ENCODE measurements around the gene ARHGEF7. TPM values are rescaled to one million over a fixed set of nuclear protein-coding genes. Genes with fewer than 3 reads are reported as not detected.

ARHGEF7 gene
- total RNA-seq, 1 donor from 2014 or later: 227 TPM

- H3K4me1 Mint-ChIP-seq (ENCODE audit: low read depth, unreplicated experiment): peaks cover 15% of the 10 kb centered on the region
- DNase-seq: no peak
- no peak overlapping the region for H3K4me3 Mint-ChIP-seq (ENCODE audit: unreplicated experiment)
- no peak for TF ChIP-seq CTCF (IDR thresholded peaks at IDR 0.05; ENCODE audit: partially characterized antibody, unreplicated experiment)
- no peaks in the 10 kb centered on the region for H3K9me3 Mint-ChIP-seq (ENCODE audit: unreplicated experiment)
- H3K27ac Mint-ChIP-seq (ENCODE audit: unreplicated experiment): no peak overlapping the region
- no peaks in the 10 kb centered on the region for H3K36me3 Mint-ChIP-seq (ENCODE audit: unreplicated experiment)
- peaks cover 3% of the 10 kb centered on the region for H3K27me3 Mint-ChIP-seq (ENCODE audit: unreplicated experiment)
Measured at GRCh38 chr13:111139452-111139851, 24.3 kb downstream of the ARHGEF7 start.

DNA sequence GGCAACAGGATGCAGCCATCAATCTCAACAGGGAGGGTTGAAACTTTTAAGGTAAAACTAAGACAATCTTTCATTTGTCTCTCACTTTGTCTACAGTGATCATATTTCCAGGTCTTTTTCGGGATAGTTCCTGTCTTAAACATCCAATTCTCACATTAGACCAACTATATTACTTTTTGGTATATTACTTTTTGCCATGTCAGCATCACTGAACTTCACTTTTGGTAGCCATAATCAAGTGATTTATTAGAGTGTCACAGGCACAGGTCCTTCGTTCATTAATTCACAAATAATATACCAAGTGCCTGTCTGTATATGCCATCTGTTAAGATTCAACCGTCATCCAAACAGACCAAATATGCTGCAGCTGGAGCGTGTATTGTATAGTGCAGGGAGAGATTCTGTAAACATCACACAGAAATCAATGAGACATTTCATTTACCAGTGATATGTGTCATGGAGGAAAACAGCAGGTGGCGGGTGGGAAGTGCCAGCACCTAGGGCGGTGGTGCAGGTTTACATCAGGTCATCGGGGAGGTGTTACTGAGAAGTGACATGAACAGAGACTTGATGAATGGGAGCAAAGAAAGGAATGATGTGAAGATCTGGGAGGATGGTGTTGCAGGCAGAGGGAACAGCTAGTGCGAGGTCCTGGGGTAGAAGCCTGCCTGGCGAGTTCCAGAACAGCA lies 24.9 kb downstream of the ARHGEF7 start:
- Mint-ChIP-seq H3K9me3 (ENCODE audit: unreplicated experiment) (no peaks in the 10 kb centered on the region), H3K4me1 (ENCODE audit: low read depth, unreplicated experiment) (peaks cover 19% of the 10 kb centered on the region)

DNA sequence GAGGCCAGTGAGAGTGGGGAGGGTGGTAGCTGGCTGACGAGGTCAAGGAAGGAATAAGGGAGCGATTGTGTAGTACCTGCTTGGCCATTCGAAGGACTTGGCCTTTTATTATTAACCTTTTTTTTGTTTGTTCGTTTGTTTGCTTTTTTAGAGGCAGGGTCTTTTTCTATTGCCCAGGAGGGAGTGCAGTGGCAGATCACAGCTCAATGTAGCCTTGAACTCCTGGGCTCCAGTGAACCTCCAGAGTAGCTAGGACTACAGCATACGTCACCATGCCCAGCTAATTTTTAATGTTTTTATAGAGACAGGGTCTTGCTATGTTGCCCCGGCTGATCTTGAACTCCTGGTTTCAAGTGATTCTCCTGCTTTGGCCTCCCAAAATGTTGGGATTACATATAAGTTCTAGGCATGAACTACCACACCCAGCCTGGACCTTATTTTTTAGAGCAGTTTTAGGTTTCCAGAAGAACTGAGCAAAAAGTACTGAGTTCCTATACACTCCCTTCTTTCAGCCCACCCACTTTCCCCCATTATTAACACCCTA lies 25.5 kb downstream of the ARHGEF7 start:
- Mint-ChIP-seq H3K4me3 (ENCODE audit: unreplicated experiment) (no peak overlapping the region), H3K27ac (ENCODE audit: unreplicated experiment) (no peak overlapping the region), H3K27me3 (ENCODE audit: unreplicated experiment) (peaks cover 3% of the 10 kb centered on the region), H3K36me3 (ENCODE audit: unreplicated experiment) (no peaks in the 10 kb centered on the region), H3K9me3 (ENCODE audit: unreplicated experiment) (no peaks in the 10 kb centered on the region), H3K4me1 (ENCODE audit: low read depth, unreplicated experiment) (peaks cover 21% of the 10 kb centered on the region)
- TF ChIP-seq CTCF (IDR thresholded peaks at IDR 0.05; ENCODE audit: partially characterized antibody, unreplicated experiment): no peak
- no peak for DNase-seq

More for the DNA sequence above, 24.9 kb downstream of the ARHGEF7 start:
- TF ChIP-seq CTCF (IDR thresholded peaks at IDR 0.05; ENCODE audit: partially characterized antibody, unreplicated experiment): no peak
- Mint-ChIP-seq H3K4me3 (ENCODE audit: unreplicated experiment) (no peak overlapping the region), H3K27me3 (ENCODE audit: unreplicated experiment) (peaks cover 3% of the 10 kb centered on the region), H3K27ac (ENCODE audit: unreplicated experiment) (peak overlapping the region; percentile 44), H3K36me3 (ENCODE audit: unreplicated experiment) (no peaks in the 10 kb centered on the region)
- DNase-seq: no peak

- Mint-ChIP-seq H3K4me1 (ENCODE audit: low read depth, unreplicated experiment) (peaks cover 21% of the 10 kb centered on the region), H3K9me3 (ENCODE audit: unreplicated experiment) (peaks cover 2% of the 10 kb centered on the region), H3K4me3 (ENCODE audit: unreplicated experiment) (no peak overlapping the region), H3K27me3 (ENCODE audit: unreplicated experiment) (peaks cover 3% of the 10 kb centered on the region), H3K36me3 (ENCODE audit: unreplicated experiment) (no peaks in the 10 kb centered on the region), H3K27ac (ENCODE audit: unreplicated experiment) (no peak overlapping the region)
- TF ChIP-seq CTCF (IDR thresholded peaks at IDR 0.05; ENCODE audit: partially characterized antibody, unreplicated experiment): no peak
- no peak for DNase-seq
Measured at GRCh38 chr13:111142472-111142871, 27.4 kb downstream of the ARHGEF7 start.

DNA sequence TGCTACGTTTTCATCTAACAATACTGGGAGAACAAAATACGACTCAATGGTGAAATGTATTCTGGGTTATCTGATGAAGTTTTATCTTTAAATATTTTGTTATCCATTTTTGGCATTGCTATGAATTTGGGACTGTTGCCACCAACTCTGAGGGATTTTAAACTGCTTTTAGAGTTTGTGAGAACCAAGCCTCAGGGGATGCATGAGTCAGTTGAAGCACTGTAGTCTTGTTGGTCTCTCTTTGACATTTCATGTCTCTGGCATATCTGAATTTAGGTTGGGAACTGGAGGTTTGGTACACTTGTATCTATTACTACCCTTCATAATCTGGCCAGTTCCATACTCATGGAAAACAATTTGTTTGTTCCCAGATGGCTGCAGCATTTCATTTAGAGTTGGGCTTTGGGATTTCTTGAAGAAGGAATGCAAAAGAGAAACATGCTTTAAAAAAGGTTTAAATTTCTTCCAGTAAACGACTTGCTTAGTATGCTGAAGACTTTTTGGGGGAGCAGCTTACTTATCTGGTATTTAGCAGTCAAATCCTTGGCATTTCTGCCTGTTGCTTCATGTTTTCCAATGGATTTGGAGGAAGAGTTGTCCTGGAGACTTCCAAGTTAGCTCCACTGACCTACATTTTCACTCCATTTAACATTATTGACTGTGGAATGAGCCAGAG lies 28.9 kb downstream of the ARHGEF7 start:
- peaks cover 4% of the 10 kb centered on the region for H3K27me3 Mint-ChIP-seq (ENCODE audit: unreplicated experiment)
- no peak overlapping the region for H3K27ac Mint-ChIP-seq (ENCODE audit: unreplicated experiment)
- DNase-seq: no peak
- no peaks in the 10 kb centered on the region for H3K36me3 Mint-ChIP-seq (ENCODE audit: unreplicated experiment)
- H3K9me3 Mint-ChIP-seq (ENCODE audit: unreplicated experiment): peaks cover 2% of the 10 kb centered on the region
- H3K4me3 Mint-ChIP-seq (ENCODE audit: unreplicated experiment): no peak overlapping the region
- H3K4me1 Mint-ChIP-seq (ENCODE audit: low read depth, unreplicated experiment): peaks cover 16% of the 10 kb centered on the region
- no peak for TF ChIP-seq CTCF (IDR thresholded peaks at IDR 0.05; ENCODE audit: partially characterized antibody, unreplicated experiment)
